AML-193 (cell line): ENCODE data around the gene ABHD17B.

Experiments used
- DNase-seq, 2 experiments: peaks; one replicate each; lab custom pipeline; 2025; lab: John Stamatoyannopoulos, UW

Gene ABHD17B

DNA sequence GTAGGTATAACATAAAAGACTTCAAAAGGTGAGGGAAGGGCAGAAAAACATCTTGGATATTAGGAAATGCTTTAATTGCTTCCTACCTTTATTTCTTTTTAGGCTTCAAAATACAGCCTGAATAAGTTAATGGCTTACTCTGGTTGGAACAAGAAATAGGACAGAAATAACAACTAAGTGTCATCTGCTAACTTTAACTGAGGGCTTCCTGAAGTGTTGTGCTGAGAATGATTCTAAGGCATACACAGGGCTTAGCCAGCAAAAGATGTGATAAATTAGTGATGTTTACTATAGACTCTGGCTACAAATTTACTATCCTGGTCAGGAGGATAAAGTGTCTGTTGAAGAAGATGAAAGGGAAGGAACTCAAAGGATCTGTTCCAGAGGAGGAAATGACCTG, 34.2 kb downstream of the ABHD17B start:
- no peak for DNase-seq

DNA sequence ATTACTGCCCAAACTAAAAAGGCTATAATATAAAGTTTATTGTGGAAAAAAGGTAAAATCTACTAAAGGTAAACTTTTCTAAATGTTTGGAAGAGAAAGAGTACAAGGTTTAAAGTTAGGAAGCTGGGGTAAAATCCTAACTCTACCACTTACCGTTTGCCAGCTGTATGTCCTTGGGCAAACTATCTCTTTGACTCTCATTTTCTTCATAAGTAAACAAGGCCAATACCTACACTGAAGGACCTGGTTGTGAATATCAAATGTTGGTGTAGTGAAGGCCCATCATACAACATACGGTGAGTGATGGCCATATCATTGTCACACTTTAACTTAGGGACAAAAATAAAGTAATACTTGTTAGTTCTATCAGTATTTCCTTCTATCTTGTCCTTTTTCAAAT, 34.9 kb downstream of the ABHD17B start:
- DNase-seq = no peak

DNA sequence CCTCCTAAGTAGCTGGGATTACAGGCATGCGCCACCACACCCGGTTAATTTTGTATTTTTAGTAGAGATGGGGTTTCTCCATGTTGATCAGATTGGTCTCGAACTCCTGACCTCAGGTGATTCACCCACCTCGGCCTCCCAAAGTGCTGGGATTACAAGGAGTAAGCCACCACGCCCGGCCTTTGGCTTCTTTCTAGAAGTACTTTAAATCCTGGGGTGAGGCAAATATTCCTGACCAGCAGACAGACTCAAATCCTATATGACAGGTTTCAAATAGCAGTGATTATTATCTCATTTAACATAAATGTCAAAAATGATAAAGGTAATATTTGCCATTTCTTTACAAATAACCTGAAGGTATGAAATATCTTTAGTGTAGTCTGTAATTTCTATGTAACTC, 35.6 kb downstream of the ABHD17B start:
- no peak for DNase-seq

DNA sequence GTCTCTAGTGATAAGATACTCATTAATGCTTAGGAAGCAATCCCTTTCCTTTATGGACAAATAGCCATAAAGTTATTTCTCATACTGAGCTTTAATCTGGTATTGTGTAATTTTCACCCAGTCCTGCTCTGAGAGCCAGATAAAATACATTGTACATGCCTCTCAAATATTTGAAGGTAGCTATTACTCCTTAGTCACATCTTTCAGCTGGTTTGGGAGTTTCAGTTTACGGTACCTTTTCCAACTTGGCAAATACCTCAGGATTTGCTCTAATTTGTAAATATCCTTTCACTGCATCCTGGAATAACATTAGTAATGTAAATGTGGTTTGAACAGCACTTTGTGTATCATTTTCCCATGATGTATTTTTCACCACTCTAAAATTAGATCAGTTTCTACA, 47.4 kb downstream of the ABHD17B start:
- no peak for DNase-seq

DNA sequence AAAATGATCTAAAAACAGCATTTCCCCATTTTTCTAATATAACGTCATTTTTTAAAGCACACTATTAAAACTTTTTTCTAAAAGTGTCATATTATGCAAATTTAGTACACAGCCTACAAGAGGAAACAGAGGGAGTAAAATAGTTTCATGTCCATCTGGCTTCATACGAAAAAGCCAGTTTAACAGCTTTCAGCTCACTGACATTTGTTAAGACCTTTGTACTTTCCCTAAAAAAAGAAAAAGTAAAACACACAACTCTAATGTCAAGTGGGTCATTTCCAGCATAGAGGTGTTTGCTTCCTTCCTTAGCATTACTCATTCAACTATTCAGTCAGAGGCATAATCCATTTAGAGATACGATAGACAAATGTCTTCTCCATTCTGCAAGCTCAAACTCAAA, 49.4 kb downstream of the ABHD17B start:
- no peak for DNase-seq

DNA sequence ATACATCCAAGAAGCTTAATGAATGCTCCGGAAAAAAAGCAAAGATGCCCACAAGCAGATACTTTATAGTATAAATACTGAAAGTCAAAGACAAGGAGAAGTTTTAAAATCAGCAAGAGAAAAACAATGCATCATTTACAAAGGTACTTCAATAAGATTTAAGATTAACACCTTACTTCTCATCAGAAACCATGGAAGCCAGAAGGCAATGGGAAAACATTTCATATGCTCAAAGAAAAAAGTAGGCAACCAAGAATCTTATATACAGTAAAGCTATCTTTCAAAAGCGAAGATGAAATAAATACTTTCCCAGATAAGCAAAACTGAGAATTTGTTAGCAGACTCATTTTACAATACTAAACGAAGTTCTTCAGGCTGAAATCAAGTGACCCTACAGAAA, 51.1 kb downstream of the ABHD17B start:
- no peak for DNase-seq

DNA sequence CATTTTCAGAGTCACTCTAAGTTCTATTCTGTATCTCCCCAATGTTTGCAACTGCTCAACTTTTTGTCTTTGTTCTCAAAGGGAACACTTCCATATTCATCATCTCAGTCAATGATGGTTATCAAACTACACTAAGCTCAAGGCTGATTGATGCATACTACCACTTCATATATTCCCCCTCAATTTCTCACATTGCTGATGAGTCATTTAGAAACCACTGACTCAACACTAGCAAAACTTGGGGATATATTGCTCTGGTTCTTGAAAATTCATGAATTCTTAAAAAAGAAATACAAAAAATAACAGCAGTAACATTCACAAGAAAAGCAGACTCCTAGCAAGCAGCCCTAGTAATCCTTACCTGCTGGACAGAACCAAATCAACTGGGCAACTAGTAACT, 52.2 kb downstream of the ABHD17B start:
- DNase-seq = no peak

DNA sequence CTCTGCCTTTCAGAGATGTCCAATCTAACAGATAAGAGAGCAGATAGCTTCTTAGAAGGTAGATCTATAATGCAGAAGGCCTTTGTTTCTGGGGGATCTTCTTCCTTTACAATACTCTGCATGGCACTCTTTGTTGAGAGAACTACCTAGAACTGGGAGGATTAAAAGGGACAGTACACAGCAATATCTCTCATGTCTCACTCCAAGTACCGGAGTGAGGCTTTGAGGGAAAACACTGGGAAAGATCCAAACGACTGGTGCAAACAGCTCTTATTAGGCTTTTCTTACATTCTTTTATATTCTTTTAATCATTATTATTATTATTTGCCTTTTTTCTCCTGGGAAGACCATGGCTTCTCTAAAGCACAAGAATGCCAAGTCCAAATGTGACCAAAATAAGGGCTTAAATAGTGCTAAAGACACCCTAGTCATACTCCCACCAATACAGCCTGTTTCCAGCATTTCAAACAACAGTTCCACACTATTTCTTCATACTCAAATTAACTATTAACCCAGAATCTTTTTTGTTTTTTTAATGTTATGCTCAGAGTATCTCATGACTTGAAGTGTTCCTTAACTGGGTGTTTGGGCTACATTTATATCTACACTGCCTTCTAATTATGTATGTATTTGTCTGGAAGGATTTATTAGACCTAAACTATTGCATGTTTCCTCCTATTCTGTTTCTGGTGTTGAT, 52.7 kb downstream of the ABHD17B start:
- DNase-seq = no peak

DNA sequence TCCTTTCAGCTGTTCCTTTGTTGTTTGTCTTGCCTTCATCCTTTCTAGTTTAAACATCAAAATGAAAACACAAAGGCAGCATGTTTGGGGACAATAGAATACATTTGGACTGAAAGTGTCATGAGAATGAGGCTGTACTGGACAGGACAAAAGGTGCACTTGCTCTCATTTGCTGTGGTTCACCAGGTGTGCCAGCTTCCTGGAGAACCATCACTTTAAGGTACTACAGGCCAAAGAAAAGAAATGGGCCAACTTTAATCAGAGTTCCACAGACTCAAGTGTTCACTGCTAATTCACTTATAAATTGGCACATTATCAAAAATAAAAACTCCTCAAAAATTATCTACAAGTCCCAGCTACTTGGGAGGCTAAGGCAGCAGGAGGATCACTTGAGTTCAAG, 53.8 kb downstream of the ABHD17B start:
- no peak for DNase-seq

DNA sequence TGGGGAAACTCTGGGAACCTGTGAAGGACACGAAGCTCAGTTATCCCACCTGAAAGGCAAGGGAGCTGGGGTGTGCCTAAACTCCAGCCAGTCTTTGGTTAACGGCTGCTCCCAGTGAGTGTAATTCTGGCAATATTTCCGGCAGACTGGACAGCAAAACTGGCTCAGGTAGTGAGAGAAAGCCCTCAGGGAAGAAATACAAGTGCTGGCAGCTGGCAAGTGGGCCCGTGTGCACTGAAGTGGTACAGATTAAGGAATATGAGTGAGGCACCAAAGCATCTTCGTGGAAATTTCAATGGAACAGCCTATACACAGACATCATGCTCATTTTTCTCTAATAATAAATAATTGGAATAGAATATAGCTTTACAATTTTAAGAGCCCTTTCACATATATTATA, 56.2 kb downstream of the ABHD17B start:
- DNase-seq = no peak

DNA sequence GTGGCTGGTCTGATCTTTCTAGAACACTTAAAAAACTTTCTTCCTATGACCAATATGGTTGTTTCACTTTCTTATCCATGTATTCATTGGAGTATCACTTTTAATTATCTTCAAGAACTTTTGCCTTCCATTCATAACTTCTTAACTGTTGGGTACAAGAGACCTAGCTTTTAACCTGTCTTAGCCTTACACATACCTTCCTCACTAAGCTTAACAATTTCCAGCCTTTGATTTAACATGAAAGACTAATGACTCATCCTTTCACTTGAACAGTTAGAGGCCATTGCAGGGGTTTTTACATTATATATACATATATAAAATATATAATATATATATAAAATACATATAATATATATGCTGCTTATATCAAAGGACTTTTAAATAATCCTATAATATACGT, 57.9 kb downstream of the ABHD17B start:
- no peak for DNase-seq

DNA sequence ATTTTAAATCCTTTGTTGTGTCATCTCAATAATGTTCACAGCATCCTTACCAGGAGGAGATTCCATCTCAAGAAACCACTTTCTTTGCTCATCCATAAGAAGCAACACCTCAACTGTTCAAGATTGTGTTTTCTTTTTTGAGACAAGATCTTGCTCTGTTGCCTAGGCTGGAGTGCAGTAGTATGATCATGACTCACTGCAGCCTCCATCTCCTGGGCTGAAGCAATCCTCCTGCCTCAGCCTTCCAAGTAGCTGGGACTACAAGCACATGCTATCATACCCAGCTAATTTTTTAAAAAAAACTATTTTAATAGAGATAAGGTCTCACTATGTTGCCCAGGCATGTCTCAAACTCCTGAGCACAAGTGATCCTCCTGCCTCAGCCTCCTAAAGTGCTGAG, 60.0 kb downstream of the ABHD17B start:
- no peak for DNase-seq

DNA sequence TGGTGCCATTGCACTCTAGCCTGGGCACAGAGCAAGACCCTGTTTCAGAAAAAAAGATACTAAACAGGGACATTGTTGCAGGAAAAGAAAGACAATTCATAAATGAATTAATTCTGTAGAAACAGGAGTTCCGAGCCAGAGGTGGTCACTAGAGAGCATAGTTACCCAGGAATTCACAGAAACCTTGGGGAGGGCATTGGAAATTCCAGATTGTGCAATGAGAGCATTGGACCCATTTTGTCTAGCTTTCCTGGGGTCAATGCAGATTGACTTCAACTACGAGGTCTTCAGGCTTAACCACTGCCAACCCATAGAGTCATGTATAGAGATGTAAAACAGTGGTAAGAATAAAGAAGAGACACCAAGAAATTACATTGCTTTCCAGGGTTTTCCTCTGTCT, 63.1 kb downstream of the ABHD17B start:
- no peak for DNase-seq

DNA sequence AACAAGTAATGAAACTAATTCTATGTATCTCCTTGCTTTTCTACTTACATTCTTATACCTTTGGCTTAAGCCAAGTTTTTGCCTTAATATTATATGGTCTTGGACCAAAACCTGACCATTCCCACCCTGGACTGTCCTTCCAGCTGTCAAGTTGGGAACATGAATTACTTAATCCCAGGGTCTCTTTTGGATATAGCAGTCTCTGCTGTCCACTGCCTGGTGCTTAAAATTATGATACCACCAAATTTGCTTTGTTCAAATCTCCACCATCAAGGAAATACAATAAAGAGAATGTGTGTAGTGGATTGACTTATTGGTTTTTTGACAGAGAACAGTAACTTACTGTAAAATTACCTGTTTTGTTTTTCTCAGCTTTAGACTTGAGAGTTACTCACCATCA, 66.2 kb downstream of the ABHD17B start:
- no peak for DNase-seq

DNA sequence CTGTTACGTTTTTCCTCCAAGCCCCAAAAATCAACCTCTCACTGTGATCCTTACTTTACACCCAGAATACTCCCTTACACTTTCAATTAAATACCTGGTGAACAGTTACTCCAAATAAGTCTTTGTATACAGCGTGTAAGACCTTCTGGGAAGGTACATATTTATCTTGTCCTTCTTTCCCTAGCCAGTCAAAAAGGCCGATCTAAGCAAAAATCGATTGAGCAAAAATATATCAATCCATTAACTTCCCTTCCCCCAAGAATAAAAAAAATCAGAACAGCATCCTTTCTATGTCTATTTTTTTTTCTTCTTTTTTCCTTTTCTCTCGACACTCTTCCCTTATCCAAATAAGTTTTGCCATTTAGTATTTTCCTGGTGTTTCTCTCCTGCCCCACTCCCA, 71.3 kb downstream of the ABHD17B start:
- DNase-seq = no peak

DNA sequence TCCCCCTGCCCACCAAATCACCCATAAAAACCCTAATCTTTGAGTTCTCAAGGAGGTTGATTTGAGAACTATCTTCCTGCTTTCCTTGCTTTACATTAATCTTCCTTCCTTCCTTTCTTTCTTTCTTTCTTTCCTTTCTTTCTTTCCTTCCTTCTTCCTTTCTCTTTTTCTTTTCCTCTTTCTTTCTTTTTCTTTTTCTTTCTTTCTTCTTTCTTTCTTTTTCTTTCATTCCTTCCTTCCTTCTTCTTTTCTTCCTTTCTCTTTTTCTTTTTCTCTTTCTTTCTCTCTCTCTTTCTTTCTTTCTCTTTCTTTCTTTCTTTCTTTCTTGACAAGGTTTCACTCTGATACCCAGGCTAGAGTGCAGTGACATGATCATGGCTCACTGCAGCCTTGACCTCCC, 75.4 kb downstream of the ABHD17B start:
- DNase-seq = no peak

DNA sequence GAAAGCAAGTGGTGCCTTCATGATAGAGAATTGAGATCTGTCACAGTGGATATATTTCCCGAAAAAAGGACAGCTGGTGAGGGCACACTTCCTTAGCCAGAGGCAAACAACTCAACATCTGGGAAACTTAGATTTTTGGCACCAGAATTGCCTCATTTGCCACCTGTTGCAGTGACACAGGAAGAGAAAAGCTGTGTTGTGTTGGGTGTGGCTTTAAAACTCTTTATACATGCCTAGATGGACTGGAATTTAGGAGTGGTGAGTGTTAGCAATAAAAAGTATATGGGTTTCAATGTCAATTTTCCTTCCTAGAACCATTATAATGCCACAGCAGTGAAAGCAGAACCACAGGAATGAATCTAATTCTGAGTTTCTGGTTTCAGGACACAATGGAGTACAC, 80.1 kb downstream of the ABHD17B start:
- no peak for DNase-seq

DNA sequence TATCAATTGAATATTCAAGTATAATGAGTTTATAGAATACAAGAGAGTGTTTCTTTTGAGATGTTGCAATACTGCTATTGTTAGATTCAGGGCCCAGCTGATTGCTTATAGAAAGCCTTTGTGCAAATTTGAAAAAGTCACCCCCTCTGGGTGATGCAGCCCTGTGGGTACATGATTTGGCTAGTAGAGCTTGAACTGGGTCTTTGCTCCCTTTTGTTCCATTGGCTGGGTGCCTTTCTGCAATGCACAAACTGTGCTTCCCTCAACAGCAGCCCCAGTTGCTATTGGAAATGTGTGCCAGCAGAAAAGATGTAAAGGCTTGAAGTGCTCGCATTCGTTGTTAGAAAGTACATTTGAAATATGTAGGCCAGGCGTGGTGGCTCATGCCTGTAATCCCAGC, 80.8 kb downstream of the ABHD17B start:
- no peak for DNase-seq

DNA sequence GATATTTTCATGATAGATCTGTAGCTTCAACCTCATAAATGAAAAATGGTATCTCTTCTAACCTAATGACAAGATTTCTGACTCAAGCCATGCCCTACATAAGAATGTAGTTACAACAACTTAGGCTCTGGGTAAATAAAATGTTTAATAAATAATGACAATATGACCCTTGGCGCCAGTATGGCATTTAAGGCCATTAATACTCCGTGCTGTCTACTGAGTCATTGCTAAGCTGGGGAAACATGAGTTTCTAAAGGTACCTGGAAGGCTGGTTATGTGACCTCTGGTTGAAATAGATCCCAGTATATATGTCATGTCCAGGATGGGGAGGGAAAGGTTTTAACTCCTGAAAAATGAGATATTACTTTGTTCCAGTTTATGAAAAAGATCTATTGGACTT, 84.7 kb downstream of the ABHD17B start:
- no peak for DNase-seq

DNA sequence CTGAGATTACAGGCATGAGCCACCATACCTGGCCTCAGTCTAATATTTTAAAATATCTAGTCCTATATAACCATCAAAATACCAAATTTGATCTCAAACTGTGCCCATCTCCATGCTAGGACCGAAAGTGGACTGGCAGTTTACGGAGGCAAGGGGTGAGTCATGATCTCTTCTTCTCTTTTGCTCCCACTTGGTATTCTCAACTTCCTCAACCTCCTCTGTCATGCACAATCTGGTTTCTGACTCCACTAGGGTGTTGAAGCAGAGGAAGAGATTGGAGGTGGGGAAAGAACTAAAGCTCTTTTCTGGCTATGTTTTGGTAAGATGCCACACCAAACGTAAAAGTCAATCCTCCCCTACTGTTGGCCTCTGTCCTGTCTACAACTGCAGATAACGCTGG, 86.7 kb downstream of the ABHD17B start:
- no peak for DNase-seq

DNA sequence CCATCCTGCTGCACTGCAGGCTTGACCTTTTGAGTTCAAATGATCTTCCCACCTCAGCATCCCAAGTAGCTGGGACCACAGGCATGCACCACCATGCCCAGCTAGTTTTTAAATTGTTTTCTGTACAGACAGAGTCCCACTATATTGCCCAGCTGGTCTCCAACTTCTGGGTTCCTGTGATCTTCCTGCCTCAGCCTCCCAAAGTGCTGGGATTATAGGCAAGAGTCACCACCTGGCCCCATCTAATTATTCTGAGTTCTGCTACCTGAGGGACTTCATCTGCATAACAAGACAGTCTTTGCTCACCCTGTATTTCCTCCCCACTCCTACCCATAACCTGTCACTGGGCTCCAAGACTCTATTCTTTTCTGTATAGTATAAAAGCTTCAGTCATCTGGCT, 88.1 kb downstream of the ABHD17B start:
- DNase-seq = no peak

DNA sequence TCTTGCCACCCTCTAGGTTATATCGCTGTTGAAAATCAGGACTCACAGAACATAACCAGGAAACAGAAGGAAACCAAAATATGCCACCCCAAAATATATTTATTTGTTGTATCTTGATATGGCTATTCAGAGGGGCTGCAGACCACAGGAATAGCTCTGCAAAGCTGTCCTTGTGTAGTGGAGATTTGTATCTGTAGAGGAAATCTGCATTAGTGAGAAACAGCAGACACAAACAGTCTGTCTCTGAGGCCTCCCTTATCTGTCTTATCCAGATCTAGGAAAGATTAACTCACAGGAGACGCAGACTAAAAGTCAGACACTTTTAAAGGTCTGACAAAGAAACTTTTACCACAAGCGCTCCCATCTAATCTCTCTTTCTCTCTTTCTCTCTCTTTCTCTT, 88.5 kb downstream of the ABHD17B start:
- DNase-seq = no peak

DNA sequence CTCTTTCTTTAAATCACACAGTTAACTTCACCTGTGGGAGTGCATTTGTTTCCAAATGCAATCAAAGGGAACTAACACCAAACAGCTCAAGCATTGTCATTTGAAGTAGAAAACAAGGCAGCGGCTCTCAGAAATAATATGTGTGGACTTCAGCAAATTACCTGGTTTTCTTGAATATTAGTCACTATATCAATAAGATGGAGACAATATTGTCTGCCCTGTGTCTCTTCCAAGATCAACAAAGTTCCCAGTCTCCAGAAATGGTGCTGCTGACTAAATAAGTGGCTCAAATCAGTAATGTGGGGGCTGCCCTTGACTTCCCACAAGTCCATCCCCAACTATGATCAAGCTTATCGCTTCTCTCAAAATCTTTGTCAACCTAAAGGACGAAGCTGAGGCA, 89.6 kb downstream of the ABHD17B start:
- DNase-seq = no peak

DNA sequence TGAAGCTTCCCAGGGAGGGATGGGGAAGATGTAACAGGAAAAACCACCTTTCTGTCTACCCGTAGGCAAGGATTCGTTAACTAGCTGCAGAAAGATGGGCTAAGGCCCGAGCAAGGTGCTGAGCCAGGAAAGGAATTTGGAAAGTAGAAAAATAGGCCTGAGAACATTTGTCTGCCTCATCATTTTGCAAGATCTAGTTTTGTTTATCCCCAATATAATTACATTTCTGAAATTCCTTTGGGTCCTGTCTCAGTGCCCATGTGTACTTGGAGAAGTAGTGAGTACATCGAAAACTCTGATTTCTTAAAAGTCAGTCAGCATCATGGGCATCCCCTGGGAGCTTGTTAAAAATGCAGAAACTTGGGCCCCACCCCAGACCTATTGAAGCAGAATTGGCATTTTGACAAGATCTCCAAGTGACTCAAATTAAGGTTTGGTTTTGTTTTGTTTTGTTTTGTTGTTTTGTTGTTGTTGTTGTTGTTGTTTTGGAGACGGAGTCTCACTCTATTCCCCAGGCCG, 90.5 kb downstream of the ABHD17B start:
- no peak for DNase-seq
